ENCODE data around the gene DIPK1C.

Gene DIPK1C

DNA sequence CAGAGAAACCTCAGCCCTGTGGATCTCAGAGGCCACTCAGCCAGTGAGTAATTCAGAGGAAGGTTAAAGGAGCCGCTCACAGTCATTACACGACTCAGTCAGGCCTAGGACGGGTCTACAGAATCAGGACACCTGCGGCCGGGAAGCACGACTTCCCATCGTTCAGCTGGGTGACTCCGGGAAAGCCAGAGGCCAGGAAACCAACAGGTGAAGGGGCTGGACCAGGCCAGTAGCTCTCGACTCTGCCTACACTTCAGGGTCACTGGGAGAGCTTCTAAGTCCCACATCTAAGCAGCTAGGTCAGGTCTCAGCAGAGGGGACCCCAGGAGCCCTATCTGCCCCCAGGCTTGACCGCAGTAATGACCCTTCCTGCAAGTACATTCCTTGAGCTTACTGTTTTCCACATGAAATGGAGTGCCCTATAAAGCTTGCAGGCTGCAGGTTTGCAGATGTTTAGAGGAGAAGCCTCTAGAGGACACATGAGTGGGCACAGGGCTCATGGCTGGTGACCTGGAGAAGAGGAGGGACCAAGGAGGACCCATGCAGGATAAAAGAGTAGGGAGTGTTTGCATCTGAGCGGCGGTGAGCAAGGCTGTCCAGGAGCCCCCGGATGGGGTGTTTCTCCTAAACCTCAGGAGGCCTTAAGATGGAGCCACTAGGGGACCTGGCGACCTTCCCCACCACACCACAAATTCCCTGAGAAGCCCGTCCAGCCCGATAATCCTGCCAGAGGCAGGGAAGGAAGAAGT lies 9.5 kb downstream of the DIPK1C start:
- DNase-seq, result no peak

DNA sequence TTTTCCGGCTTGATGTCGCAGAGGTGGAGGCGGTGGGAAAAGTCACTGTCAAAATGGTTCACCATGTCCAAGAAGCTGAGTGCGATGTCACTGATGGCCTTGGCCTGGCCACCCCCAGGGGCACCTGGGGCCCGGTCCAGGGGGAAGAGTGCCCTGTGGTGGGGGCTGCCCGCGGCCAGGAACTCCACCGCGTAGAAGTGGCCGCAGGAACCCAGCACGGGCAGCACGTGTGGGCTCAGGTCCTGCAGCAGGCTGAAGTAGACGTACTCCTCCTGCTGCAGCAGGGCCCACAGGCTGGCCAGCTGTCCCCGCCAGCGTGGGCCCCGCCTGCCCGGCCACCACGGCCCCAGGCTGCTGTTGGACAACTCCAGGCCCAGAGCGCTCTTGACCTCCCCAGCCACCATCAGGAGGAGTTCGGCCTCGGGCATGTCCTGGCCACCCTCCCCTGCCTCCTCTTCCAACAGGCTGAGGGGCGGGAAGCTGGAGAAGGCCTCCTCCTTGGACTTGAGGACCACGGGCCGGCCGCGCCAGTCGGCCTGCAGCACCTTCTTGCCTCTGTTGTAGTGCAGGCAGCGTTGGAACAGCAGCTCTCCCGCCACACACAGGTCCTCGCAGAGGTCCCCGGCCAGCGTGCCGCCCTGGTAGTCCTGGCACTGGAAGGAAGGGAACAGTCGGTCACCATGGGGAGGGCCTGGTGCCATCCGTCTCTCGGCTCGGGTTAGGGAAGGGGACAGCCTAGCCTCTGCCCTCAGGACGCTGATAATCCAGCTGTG lies 10.3 kb downstream of the DIPK1C start:
- no peak for DNase-seq

DNA sequence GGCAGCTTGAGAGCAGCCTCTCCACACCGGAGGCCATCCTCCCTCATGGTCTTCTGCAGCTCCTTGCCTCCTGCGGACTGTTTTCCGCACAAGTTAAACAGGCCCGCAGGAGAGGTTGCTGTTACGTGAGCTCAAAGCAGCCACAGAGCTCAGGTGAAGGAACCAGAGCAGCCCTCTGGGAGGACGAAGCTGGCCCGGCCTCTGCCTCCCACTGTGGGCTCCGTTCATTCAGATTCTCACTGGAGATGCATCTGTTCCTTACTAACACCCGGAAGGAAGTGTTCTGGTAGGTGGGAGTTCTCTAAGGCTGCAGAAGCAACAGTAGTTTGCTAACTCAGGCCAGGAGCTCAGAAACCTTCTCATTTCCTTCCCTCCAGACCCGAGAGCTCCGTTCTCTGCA lies 10.9 kb downstream of the DIPK1C start:
- DNase-seq, result no peak

DNA sequence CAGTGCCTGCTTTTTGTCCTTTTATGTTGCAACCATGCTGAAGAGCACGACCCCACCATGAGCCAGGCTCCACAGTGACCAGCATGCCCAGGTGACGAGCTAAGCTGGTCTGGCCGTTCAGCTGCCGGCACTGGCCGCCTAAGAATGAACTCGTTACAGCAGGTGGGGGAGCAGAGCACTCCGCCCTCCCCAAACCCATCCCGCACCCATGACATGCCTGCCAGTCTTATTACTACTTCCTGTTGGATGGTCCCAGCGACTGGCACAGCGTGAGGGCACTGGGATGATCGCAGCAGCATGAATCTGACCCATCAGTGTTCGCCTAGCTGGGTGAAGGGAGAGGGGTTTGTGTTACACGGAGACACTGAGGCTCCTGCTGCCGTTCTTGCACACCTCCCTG lies 11.5 kb downstream of the DIPK1C start:
- DNase-seq, result no peak

DNA sequence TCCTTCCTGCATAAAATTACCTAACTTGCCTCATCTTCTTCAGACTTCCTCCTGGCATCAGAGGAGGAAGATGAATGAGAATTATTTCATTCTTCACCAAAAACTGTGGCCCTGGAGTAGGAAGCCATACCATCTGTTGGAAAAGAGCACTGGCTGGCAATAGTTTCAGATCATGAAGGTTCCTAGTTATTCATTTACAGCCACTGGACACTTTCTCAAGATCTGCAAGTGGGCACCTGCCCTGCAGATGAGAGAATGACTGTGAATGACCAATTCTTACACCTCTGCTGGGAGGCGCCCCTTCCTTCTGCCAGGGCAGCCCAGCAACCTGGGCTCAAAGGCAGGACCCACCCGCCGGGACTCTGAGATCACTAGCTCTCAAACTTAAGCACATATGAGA lies 13.0 kb downstream of the DIPK1C start:
- DNase-seq, result no peak

DNA sequence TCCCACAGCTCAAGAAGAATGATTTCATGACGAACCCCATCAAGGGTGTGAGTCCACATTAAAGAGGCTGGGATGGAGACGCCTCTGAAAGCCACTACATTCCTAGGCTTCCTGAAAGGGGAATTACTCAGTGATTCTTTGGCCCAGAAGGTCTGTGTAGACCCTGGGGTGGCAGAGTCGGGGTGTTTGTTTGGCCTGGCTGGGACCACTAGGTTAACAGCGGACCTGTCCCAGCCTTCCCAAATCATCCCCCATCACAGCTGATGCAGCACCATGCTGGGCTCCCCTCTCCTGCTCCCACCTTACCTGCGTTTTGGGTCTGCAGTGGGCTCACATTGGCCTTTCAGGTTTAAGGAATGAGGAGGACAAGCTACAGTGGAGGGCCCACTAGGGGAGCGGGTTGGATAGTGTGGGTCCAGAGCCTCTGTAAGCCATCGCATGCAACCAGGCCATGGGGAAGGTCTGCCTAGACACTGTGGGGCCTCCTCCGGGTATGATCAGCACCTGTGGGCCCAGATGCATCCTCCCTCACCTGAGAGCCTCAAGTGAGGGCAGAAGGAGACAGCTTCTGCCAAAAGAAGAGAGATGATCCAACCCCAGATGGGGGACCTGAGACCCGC lies 16.2 kb downstream of the DIPK1C start:
- DNase-seq, result no peak

DNA sequence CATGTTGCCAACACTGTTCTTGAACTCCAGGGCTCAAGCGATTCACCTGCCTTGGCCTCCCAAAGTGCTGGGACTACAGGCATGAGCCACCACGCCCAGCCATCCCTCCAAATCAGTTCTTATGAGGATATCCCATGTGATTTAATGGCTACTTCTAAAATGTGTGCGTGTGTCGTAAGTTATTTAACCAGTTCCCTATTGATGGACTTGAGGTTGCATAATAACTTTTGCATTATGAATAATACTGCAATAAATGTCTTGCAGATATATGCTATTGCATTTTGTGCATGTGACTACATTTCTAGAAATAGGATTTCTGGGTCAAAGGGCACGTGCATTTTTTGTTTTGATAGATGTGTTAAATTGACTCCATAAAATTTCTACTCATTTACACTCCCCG lies 19.0 kb downstream of the DIPK1C start:
- DNase-seq, result no peak

DNA sequence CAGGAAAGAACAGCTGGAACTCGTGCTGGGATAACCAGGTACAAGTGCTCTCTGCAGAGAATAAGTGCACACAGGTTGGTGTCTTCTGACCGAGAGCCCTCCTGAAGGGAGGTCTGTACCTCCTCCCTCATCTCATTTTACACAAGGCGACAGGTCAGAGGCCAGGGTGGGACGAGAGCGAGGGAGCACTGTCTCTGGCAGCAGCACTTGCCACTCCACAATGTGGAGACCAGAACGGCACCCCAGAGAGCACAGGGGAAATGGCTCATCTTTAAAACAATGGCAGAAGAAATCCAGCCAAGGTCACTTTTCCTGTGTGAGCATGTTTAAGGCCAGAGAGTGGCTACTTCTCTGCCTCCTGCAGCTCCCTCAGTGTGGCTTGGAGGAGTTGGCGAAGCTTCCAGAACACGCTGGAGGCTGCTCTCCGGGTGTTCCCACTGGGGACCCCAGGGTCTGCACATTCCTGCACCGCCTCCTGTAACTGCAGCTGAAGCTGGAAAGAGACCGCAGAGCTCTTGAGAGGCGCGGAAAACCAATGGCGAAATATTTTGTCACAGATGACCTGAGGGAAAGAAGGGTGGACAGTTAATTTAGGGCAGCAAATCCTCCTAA lies 20.8 kb downstream of the DIPK1C start:
- DNase-seq, result no peak

DNA sequence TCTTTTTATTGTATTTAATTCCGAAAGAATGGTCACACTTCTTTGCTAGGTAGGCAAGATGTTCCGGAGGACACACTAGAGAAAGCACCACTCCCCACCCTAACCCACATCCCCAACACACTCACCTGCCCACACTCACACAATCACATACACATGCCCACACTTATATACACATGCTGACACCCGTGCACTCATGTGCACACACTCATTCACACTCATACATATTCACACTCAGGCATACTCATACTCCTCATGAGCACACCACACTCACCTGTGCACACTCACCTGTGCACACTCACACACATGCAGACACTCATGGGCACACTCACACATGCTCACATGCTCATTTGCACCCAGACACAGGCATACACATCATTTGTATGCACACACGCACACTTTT lies 21.4 kb downstream of the DIPK1C start:
- DNase-seq, result no peak

DNA sequence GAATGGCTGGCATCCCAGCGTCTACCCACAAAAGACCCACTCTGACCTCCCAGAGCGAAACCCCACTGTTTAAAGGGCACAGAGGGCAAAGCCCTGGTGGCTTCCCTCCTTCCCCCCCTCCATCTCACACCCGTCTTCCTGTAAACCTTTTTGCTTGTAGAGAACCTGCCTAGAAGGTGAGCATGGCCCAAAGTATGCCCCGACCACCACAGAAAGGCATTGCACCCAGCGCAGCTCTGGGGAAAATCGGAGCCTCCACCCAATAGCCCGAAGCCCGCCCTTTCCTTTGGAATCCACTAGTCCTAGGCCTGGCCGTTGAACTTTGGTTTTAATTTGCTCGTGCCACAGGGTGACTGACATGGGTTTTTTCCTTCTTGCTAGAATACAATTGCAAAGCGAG lies 22.6 kb downstream of the DIPK1C start:
- no peak for DNase-seq

DNA sequence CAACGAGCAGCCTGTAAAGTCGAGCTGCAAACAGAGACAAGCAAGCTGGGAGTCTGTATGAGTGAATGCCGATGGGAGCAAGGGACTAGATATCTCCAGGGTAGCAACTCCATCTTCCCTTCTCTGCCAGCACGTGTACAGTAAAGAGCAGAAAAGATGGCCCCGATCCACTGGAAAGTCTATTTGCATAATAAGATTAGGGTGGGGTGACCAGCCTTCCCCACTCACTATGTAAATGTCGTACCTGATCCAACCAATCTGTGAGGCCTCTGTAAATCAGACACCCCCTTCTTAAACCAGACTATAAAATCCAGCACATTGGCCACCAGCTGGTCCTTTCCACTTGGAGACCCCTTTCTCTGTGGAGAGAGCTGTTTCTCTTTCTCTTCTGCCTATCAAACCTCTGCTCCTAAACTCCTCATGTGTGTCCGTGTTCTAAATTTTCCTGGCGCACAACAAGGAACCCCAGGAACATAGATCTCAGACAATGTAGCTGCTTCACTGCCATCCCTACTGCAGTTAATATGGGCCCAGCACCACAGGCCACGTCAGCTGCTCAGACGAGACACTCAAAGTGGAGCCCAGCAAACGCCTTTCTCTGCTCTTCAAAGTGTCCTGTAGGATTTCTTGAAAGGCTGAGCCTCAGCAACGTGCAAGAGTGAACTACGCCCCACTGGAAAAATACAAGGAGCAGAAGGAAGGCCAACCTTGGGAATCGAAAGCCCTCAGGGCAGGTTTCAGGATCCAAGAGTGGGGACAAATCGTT lies 26.1 kb downstream of the DIPK1C start:
- peak; percentile 30 for DNase-seq

DNA sequence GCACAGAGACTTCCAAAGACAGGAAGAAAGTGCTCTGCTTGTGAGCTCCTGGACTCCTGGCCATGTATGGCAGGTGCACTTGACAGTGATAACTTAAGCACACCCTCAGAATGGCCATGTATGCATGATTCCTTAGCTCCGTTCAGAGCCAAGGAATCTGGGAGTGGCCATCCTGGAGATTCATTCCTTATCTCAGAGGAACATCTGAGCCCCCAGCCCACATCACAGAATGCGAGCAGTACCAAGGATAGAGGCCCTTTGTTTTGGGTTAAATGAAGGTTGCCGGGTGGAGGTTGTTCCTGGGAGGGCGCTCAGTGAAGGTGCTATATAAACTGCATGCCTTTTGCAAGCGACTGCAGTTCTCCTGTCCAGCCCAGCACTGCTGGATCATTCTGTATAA lies 26.9 kb downstream of the DIPK1C start:
- no peak for DNase-seq

DNA sequence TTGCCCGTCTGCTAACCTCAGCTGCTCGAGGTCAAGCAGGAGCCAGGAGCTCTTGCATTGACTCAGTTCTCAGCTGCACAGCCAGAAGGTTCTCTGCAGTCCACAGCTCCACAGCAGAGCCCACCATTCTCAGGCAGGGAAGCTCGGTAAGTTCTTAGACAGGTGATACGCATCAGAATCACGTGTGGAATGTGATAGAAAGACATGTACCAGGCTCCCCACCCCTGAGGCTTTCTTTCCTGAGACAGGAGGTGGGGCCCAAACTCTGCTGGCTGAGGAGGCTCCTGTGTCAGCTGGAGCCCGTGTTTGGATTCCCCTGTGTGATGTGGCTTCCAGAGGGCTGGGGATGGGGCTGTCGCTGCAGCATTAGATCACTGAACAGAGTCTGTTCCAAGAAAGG lies 28.0 kb downstream of the DIPK1C start:
- DNase-seq, result no peak

DNA sequence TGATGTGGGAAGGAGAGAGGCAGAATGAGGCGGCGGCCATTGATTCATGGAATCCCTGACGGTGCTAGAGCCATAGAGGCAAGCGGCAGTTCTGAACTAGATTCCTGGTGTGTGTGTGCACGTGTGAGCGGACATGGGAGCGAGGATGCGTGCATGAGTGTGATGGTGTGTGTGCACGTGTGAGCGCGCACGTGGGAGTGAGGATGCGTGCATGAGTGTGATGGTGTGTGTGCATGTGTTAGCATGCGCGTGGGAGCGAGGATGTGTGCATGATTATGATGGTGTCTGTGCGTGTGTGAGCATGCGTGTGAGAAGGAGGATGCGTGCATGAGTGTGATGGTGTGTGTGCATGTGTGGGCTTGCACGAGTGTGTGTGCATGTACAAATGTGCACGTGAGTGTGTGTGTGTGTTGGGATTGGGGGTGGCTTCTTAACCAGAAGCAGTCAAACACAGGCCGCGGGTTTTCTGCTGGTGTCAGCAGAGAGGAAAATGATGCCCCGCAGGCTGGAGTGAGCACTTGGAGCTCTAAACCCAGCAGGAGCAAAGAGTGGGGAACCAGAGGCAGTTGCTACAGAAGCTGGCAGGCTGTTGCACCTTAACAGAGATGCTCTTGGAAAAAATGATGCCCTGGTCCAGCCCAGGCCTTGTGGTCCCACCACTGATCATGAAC lies 29.5 kb downstream of the DIPK1C start:
- no peak for DNase-seq

DNA sequence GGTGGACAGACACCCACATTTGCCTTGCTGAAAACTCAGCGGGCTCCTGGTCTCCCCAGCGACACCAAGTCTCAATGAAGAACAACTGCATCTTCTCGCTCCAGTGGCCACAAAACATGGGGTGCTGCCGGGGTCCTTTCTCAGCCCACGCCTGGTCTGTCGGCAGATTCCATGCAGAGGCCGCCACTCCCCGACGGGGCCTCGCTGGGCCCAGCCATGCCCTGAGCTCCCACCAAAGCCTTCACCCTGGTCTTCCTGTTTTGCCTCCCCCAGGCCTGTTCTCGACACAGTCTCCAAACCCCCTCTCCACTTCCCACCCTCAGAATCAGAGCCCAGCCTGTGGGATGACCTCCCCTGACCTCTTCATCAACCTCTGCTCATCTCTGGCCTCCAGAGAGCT lies 31.2 kb downstream of the DIPK1C start:
- DNase-seq, result no peak

DNA sequence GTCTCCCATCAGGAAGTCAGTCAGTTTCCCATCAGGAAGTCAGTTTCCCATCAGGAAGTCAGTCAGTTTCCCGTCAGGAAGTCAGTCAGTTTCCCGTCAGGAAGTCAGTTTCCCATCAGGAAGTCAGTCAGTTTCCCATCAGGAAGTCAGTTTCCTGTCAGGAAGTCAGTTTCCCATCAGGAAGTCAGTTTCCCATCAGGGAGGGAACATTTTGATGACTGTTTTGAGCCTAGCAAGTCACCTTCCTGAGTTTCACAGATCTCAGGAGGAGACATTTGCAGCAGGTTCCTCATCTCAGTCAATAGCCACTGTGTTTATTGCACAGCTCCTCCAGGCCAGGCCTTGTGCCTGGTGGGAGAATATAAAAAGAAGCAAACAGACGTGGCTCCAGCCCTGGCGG lies 31.9 kb downstream of the DIPK1C start:
- no peak for DNase-seq

DNA sequence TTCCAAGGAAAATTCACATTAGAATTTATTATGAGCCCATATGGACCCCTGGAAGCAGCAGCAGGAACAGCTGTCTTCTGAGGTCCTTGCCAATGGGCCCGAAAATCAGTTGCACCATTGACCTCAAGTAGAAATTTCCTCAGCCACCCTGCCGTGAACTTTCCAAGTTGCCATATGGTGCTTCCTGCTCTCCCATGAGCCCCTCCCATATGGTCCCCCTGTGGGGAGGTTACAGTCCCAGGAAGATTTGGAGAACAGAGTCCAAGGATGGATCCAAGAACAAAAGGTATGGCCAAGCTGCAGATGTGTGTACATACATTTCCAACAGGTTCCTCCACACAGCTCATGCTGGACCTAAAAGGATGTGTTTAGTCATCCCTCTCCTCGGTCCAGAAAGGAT lies 34.6 kb downstream of the DIPK1C start:
- no peak for DNase-seq

DNA sequence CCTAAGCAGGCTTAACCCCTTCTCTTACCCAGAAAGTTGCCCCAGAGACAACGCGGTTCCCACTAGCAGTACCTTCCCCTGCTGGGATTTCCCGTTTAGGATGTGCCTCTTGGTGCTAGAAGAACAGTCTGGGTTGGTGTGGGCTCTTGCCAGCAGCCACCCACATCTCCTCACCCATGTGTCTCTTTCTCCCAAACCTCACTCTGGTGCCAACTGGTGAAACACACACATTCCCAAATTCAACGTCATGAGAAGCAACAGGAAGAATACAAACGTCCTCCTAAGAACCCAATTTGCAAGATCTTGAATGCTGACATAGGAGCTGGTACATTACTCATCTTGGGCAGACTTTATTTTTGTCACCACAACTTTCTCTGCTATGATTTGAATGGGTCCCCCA lies 36.2 kb downstream of the DIPK1C start:
- no peak for DNase-seq

DNA sequence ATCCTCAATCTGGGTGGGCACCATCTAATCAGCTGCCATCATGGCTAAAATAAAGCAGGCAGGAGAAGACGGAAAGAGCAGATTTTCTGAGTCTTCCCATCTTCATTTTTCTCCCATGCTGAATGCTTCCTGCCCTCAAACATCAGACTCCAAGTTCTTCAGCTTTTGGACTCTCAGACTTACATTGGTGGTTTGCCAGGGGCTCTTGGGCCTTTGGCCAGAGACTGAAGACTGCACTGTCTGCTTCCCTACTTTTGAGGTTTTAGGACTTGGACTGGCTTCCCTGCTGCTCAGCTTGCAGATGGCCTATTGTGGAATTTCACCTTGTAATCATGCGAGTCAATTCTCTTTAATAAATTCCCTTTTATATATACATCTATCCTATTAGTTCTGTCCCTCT lies 36.6 kb downstream of the DIPK1C start:
- DNase-seq, result no peak

DNA sequence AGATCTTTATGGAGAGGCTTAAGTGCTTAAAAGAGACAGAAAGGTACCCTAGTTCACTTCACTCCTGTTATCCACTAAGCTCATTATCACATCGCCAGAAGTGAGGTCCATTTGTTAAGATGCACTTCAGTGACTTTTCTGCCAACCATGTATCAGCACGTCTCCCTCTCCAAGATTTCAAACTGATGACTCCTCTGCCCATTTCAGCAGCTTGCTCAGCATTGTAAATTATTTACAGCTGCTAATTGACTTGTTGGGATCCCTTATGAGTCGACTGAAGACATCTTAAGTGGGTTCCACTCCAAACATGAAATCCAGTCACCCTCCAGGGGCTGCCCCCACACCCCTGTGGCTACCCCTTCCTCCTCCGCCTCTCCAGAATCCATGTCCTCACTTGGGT lies 37.3 kb downstream of the DIPK1C start:
- no peak for DNase-seq

DNA sequence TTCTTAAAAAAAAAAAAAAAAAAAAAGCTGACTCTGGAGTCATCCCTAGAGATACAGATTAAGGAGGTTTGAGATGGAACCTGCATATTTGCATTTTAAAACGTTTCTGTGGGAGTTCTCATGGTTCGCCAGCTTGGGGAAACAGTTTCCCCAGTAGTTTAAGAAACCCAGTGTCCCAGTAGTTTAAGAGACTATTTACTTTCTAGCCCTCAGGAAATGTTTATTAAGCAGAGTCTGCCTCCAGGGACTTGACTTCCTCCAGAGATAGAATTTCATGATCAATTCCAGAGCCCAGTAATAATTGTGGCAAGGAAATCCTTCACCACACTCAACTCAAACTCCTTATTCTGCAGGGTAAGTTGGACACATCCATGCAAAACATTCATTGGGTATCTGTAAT lies 39.1 kb downstream of the DIPK1C start:
- no peak for DNase-seq

DNA sequence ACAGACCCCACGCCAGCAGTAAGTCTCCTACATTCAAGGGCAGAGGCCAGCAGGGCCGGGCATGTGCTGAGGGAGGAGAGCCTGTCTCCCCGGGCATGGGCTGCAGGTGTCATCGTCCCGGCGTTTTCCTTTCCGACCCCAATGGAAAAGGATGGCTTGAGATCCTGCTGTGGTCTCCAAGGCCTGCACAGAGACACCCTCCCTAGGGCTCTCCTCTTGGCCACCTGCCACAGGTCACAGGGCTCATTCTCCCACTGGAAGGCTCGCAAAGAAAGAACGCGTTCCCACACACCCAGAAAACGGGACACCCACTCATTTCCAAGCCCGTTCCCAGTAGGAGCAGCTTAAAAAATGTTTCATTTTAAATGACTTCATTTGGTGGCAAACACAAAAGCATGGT lies 41.0 kb downstream of the DIPK1C start:
- DNase-seq, result no peak

Data from NCI-H526 treated with DMSO at 0.1 percent for 48 hours (cell line).